ENCODE measurements around the gene PACSIN1. TPM values are rescaled to one million over a fixed set of nuclear protein-coding genes. Genes with fewer than 3 reads are reported as not detected.

Gene PACSIN1
- total RNA-seq, 1 experiment from 2014 or later: 7.0 TPM

GRCh38 chr6:34496103-34496685 lies 30.3 kb downstream of the PACSIN1 start:
- H3K56ac ChIP-seq (ENCODE audit: insufficient read length, low read depth, low read length): no peak overlapping the region
- H4K20me1 ChIP-seq (ENCODE audit: control insufficient read depth, insufficient read depth, insufficient read length): no peaks in the 10 kb centered on the region
- no peaks in the 10 kb centered on the region for H3K23me2 ChIP-seq (ENCODE audit: insufficient read length, low read depth, low read length, poor library complexity, severe bottlenecking)
- Mint-ChIP-seq H3K4me3 (no peak overlapping the region), H3K9me3 (peaks cover 18% of the 10 kb centered on the region in 2 experiments), H3K4me1 (peaks cover 2 to 10% of the 10 kb centered on the region in 2 experiments), H3K36me3 (ENCODE audit: insufficient read depth in 1 of 3, low read depth in 3 of 3) (peaks cover 2 to 5% (median 4%) of the 10 kb centered on the region in 3 experiments; a peak in 4 of 7 replicates), H3K27ac (no peak overlapping the region; a peak in 1 of 7 replicates), H3K27me3 (ENCODE audit: low read depth) (no peaks in the 10 kb centered on the region)
- no peak overlapping the region for H2AK5ac ChIP-seq (ENCODE audit: insufficient read length, low read length)
- no peaks in the 10 kb centered on the region for H3K9me3 ChIP-seq (ENCODE audit: control insufficient read depth, low read depth, low read length)
- no peaks in the 10 kb centered on the region for H3K79me1 ChIP-seq (ENCODE audit: insufficient read depth, low read depth, low read length, poor library complexity, severe bottlenecking)
- no peak overlapping the region for H3K18ac ChIP-seq (ENCODE audit: insufficient read length, low read depth, low read length)
- no peak for TF ChIP-seq CTCF (conservative IDR thresholded peaks at IDR 0.05)
- H3K14ac ChIP-seq (ENCODE audit: insufficient read depth, low read length): no peak overlapping the region
- H2BK5ac ChIP-seq (ENCODE audit: insufficient read length, low read length): no peak overlapping the region
- no peak overlapping the region for H3K4me2 ChIP-seq (ENCODE audit: insufficient read depth, insufficient read length, low read length)
- no peak overlapping the region for H2BK15ac ChIP-seq (ENCODE audit: low read depth, low read length)
- no peak overlapping the region for H3K27ac ChIP-seq (ENCODE audit: insufficient read length, low read depth, low read length)
- no peak overlapping the region for H4K8ac ChIP-seq (replicated peaks; ENCODE audit: insufficient read length, low read depth, low read length)
- H3T11ph ChIP-seq (ENCODE audit: low read length): no peak overlapping the region
- H3K79me2 ChIP-seq (ENCODE audit: insufficient read depth, low read length): no peaks in the 10 kb centered on the region
- DNase-seq: no peak
- no peak overlapping the region for H3K9ac ChIP-seq (ENCODE audit: extremely low read depth, insufficient read length, low read length)
- H4K91ac ChIP-seq (ENCODE audit: insufficient read length, low read depth, low read length): no peak overlapping the region
- no peak overlapping the region for H2BK12ac ChIP-seq (ENCODE audit: insufficient read length, low read depth, low read length)
- no peaks in the 10 kb centered on the region for H3K27me3 ChIP-seq (ENCODE audit: insufficient read depth, low read length)
- WGBS (ENCODE audit: extremely low coverage, insufficient read length, low lambda C conversion rate): no CpG with 5 or more reads among the region's 9 CpGs
- H3K4me1 ChIP-seq (ENCODE audit: insufficient read depth, low read length): peaks cover 2% of the 10 kb centered on the region; the same call in 1 of the 2 replicates
- H2AFZ ChIP-seq (ENCODE audit: low read length): no peak overlapping the region
- H3K4ac ChIP-seq (ENCODE audit: low read depth, low read length): no peak overlapping the region
- no peak overlapping the region for H2BK120ac ChIP-seq (ENCODE audit: low read depth, low read length, poor library complexity, severe bottlenecking)
- H2BK20ac ChIP-seq (ENCODE audit: low read depth, low read length, poor library complexity, severe bottlenecking): no peak overlapping the region
- H4K5ac ChIP-seq (ENCODE audit: insufficient read length, low read depth, low read length): no peak overlapping the region
- H3K23ac ChIP-seq (ENCODE audit: insufficient read length, low read depth, low read length): no peak overlapping the region
